ENCODE results near the gene R3HDM2. TPM values are rescaled to one million over a fixed set of nuclear protein-coding genes. Genes with fewer than 3 reads are reported as not detected.

The R3HDM2 gene
- total and polyA plus RNA-seq, 2 donors from 2014 or later: 16.5 to 67.3 TPM

DNA sequence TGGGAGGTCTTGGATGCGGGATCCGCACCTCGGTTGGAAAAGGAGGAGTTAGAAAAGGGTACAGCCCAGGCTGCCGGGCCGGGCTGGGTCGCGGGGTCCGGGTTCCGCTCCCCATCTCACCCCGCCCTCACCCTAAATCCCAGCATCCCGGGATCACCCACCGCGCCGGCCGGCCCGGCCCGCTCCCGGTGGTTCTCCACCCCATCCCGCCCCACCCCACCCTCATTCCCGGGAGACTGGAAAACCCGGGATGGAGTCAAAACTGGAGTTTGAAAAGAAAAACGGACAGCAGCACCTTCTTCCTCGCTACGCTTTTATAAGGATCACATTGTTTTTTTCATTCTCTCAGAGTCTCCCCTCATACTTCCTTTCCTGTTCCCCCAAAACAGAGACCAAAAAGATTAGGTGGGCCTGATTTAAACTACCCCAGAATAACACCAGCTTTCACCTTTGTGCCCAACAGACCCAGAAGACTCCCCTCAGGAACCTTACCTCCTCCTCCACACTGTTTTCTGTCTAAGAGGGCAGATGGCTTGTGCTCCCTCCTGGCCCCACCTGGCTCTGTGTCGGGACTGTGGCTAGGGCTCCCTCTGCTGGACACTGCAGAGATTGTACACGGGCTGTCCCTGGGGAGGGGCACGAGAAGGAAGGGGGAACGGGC lies 31.5 kb upstream of the R3HDM2 start:
- Histone ChIP-seq H3K27me3 (ENCODE audit: control insufficient read depth, insufficient read depth, low read length) (no peaks in the 10 kb centered on the region), H3K9me3 (ENCODE audit: control insufficient read depth in 2 of 3, insufficient read depth in 1 of 3, low read length in 3 of 3) (no peaks in the 10 kb centered on the region), H3K36me3 (ENCODE audit: control insufficient read depth in 2 of 3, insufficient read depth in 3 of 3, low read length in 3 of 3) (no peaks in the 10 kb centered on the region), H3K9ac (ENCODE audit: low read length in 3 of 3) (peak overlapping the region; percentile 20 to 77 (median 41)), H3K4me3 (ENCODE audit: low read length in 3 of 3) (peak overlapping the region; percentile 60 to 84 (median 80)), H3K27ac (ENCODE audit: low read depth in 2 of 2, low read length in 2 of 2) (peak overlapping the region; percentile 51 to 84), H3K4me1 (ENCODE audit: control insufficient read depth in 2 of 3, insufficient read depth in 2 of 3, low read depth in 1 of 3, low read length in 3 of 3) (peaks cover 0 to 8% (median 6%) of the 10 kb centered on the region in 3 donors)
- DNase-seq (peak; percentile 92 to 96 (median 94)), FAIRE-seq (no peak)
- TF ChIP-seq, protein P1, sequence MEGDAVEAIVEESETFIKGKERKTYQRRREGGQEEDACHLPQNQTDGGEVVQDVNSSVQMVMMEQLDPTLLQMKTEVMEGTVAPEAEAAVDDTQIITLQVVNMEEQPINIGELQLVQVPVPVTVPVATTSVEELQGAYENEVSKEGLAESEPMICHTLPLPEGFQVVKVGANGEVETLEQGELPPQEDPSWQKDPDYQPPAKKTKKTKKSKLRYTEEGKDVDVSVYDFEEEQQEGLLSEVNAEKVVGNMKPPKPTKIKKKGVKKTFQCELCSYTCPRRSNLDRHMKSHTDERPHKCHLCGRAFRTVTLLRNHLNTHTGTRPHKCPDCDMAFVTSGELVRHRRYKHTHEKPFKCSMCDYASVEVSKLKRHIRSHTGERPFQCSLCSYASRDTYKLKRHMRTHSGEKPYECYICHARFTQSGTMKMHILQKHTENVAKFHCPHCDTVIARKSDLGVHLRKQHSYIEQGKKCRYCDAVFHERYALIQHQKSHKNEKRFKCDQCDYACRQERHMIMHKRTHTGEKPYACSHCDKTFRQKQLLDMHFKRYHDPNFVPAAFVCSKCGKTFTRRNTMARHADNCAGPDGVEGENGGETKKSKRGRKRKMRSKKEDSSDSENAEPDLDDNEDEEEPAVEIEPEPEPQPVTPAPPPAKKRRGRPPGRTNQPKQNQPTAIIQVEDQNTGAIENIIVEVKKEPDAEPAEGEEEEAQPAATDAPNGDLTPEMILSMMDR (IDR thresholded peaks at IDR 0.05; ENCODE audit: borderline replicate concordance, extremely low read depth, insufficient read depth): peak; percentile 94
- intact Hi-C loops (cut with DNase I): no loop called here

GRCh38 chr12:57461917-57462250 lies 31.0 kb upstream of the R3HDM2 start:
- Histone ChIP-seq H3K27me3 (ENCODE audit: control insufficient read depth, insufficient read depth, low read length) (no peaks in the 10 kb centered on the region), H3K9ac (ENCODE audit: low read length in 3 of 3) (peak overlapping the region; percentile 43 to 77 (median 66)), H3K4me1 (ENCODE audit: control insufficient read depth in 2 of 3, insufficient read depth in 2 of 3, low read depth in 1 of 3, low read length in 3 of 3) (peaks cover 0 to 8% (median 6%) of the 10 kb centered on the region in 3 donors), H3K27ac (ENCODE audit: low read depth in 2 of 2, low read length in 2 of 2) (peak overlapping the region in 1 of 2 donors; percentile 34), H3K9me3 (ENCODE audit: control insufficient read depth in 2 of 3, insufficient read depth in 1 of 3, low read length in 3 of 3) (no peaks in the 10 kb centered on the region), H3K4me3 (ENCODE audit: low read length in 3 of 3) (peak overlapping the region; percentile 60 to 84 (median 80)), H3K36me3 (ENCODE audit: control insufficient read depth in 2 of 3, insufficient read depth in 3 of 3, low read length in 3 of 3) (no peaks in the 10 kb centered on the region)
- TF ChIP-seq, protein P1 (IDR thresholded peaks at IDR 0.05; ENCODE audit: borderline replicate concordance, extremely low read depth, insufficient read depth): no peak
- intact Hi-C loops (cut with DNase I): no loop called here
- FAIRE-seq: no peak
- peak in 1 of 5 donors; percentile 70 for DNase-seq

GRCh38 chr12:57461276-57461916 lies 30.6 kb upstream of the R3HDM2 start:
- Histone ChIP-seq H3K4me3 (ENCODE audit: low read length in 3 of 3) (peak overlapping the region; percentile 60 to 84 (median 80)), H3K9me3 (ENCODE audit: control insufficient read depth in 2 of 3, insufficient read depth in 1 of 3, low read length in 3 of 3) (no peaks in the 10 kb centered on the region), H3K27me3 (ENCODE audit: control insufficient read depth, insufficient read depth, low read length) (no peaks in the 10 kb centered on the region), H3K36me3 (ENCODE audit: control insufficient read depth in 2 of 3, insufficient read depth in 3 of 3, low read length in 3 of 3) (no peaks in the 10 kb centered on the region), H3K9ac (ENCODE audit: low read length in 3 of 3) (peak overlapping the region; percentile 43 to 77 (median 66)), H3K4me1 (ENCODE audit: control insufficient read depth in 2 of 3, insufficient read depth in 2 of 3, low read depth in 1 of 3, low read length in 3 of 3) (peaks cover 0 to 9% (median 6%) of the 10 kb centered on the region in 3 donors), H3K27ac (ENCODE audit: low read depth in 2 of 2, low read length in 2 of 2) (peak overlapping the region in 1 of 2 donors; percentile 34)
- intact Hi-C loops (cut with DNase I): no loop called here
- DNase-seq: peak; percentile 88 to 95 (median 91)
- TF ChIP-seq, protein P1 (IDR thresholded peaks at IDR 0.05; ENCODE audit: borderline replicate concordance, extremely low read depth, insufficient read depth): no peak
- FAIRE-seq: no peak
